Measurements from ENCODE around the gene JPH4. TPM values are rescaled to one million over a fixed set of nuclear protein-coding genes. Genes with fewer than 3 reads are reported as not detected.

Gene JPH4
- total RNA-seq (2021) (0.22 TPM in 1 of 2 replicates, not detected in the other), Bru-seq, nascent RNA (not detected), BruChase-seq, experiment 1, labeled RNA remaining after a 2-hour chase (percentile 14 among the genes with signal in this experiment), BruChase-seq, experiment 2, labeled RNA remaining after a 6-hour chase (percentile 7 among the genes with signal in this experiment)
- long read RNA-seq: 0 reads

- Histone ChIP-seq H3K27ac (ENCODE audit: low read depth, low read length, poor library complexity, severe bottlenecking) (no peak within 1 kb of the TSS), H3K27me3 (replicated peaks; ENCODE audit: insufficient read depth, low read depth, low read length, poor library complexity) (peaks cover 49% of the 10 kb centered on the region), H3K36me3 (ENCODE audit: insufficient read depth, low read length, poor library complexity, severe bottlenecking) (no peaks in the 10 kb centered on the region), H3K9me3 (ENCODE audit: low read depth, low read length, poor library complexity, severe bottlenecking) (no peaks in the 10 kb centered on the region), H3K4me3 (ENCODE audit: low read depth, low read length, poor library complexity, severe bottlenecking) (no peak within 1 kb of the TSS), H3K4me1 (ENCODE audit: insufficient read depth, low read length, poor library complexity, severe bottlenecking) (peaks cover 15% of the 10 kb centered on the region)
- CTCF ChIA-PET: interaction anchor here (0.6 to 1.0 kb wide), 2 partner anchors 10 to 100 kb away, joined by 4 to 5 read pairs; no protein-coding TSS in a partner anchor
- BruUV-seq (replicated peaks): no TSS peak
- no peak for TF ChIP-seq EZH2 (IDR thresholded peaks at IDR 0.05; ENCODE audit: borderline replicate concordance, low read depth, low read length, poor library complexity, severe bottlenecking)
- no peak for TF ChIP-seq CTCF (conservative IDR thresholded peaks at IDR 0.05; ENCODE audit: low read depth, low read length)
- intact Hi-C loops (cut with micrococcal nuclease; ENCODE audit: unreplicated experiment): no loop called here
- no peak for DNase-seq (ENCODE audit: low spot score)
- POLR2A ChIA-PET (ENCODE audit: low non-redundant PET): no interaction called here
These were observed at the start of gene JPH4 for GRCh38 chr14:23578560-23579310. TSS of gene JPH4 (minus strand) at chr14:23578790. CDS start at chr14:23577453, 1,337 bp downstream.

- intact Hi-C loops (cut with micrococcal nuclease; ENCODE audit: unreplicated experiment): no loop called here
- POLR2A ChIA-PET (ENCODE audit: low non-redundant PET): no interaction called here
- no TSS peak for BruUV-seq (replicated peaks)
- no peak for TF ChIP-seq EZH2 (IDR thresholded peaks at IDR 0.05; ENCODE audit: borderline replicate concordance, low read depth, low read length, poor library complexity, severe bottlenecking)
- no peak for TF ChIP-seq CTCF (conservative IDR thresholded peaks at IDR 0.05; ENCODE audit: low read depth, low read length)
- no peak overlapping the region for H3K27ac ChIP-seq (ENCODE audit: low read depth, low read length, poor library complexity, severe bottlenecking)
- no peak for DNase-seq (ENCODE audit: low spot score)
- H3K4me1 ChIP-seq (ENCODE audit: insufficient read depth, low read length, poor library complexity, severe bottlenecking): no peaks in the 10 kb centered on the region
- peaks cover 19% of the 10 kb centered on the region for H3K9me3 ChIP-seq (ENCODE audit: low read depth, low read length, poor library complexity, severe bottlenecking)
- CTCF ChIA-PET: interaction anchor here (0.5 kb wide), 1 partner anchor 38 kb away, joined by 4 read pairs; no protein-coding TSS in a partner anchor
- no peaks in the 10 kb centered on the region for H3K27me3 ChIP-seq (replicated peaks; ENCODE audit: insufficient read depth, low read depth, low read length, poor library complexity)
- no peak overlapping the region for H3K4me3 ChIP-seq (ENCODE audit: low read depth, low read length, poor library complexity, severe bottlenecking)
- H3K36me3 ChIP-seq (ENCODE audit: insufficient read depth, low read length, poor library complexity, severe bottlenecking): no peaks in the 10 kb centered on the region
These were observed 49.4 kb upstream of the JPH4 start for GRCh38 chr14:23627961-23628360.

- Histone ChIP-seq H3K36me3 (ENCODE audit: insufficient read depth, low read length, poor library complexity, severe bottlenecking) (no peaks in the 10 kb centered on the region), H3K9me3 (ENCODE audit: low read depth, low read length, poor library complexity, severe bottlenecking) (peaks cover 19% of the 10 kb centered on the region), H3K27me3 (replicated peaks; ENCODE audit: insufficient read depth, low read depth, low read length, poor library complexity) (no peaks in the 10 kb centered on the region), H3K4me3 (ENCODE audit: low read depth, low read length, poor library complexity, severe bottlenecking) (no peak overlapping the region), H3K27ac (ENCODE audit: low read depth, low read length, poor library complexity, severe bottlenecking) (no peak overlapping the region), H3K4me1 (ENCODE audit: insufficient read depth, low read length, poor library complexity, severe bottlenecking) (no peaks in the 10 kb centered on the region)
- BruUV-seq (replicated peaks): no TSS peak
- ChIA-PET POLR2A (ENCODE audit: low non-redundant PET) (no interaction called here), CTCF (no interaction called here)
- no peak for DNase-seq (ENCODE audit: low spot score)
- intact Hi-C loops (cut with micrococcal nuclease; ENCODE audit: unreplicated experiment): no loop called here
- TF ChIP-seq EZH2 (IDR thresholded peaks at IDR 0.05; ENCODE audit: borderline replicate concordance, low read depth, low read length, poor library complexity, severe bottlenecking): no peak
- no peak for TF ChIP-seq CTCF (conservative IDR thresholded peaks at IDR 0.05; ENCODE audit: low read depth, low read length)
These were observed 48.4 kb upstream of the JPH4 start for GRCh38 chr14:23626946-23627345.

Data from A673 (cell line).